HG02623 (cell line): ENCODE data around the gene SORCS2.
"Not testable (repeated sequence)": the region's sequence is repeated elsewhere in the genome, so short reads cannot be mapped to it uniquely, and the experiment has no call there.

Experiments
- ATAC-seq: cut with Tn5 transposase; IDR thresholded peaks from one replicate; pipeline ENCODE4 v1.9.1; 2021; ENCODE audit warnings: moderate library complexity; ENCODE audit not compliant: unreplicated experiment

The SORCS2 gene

DNA sequence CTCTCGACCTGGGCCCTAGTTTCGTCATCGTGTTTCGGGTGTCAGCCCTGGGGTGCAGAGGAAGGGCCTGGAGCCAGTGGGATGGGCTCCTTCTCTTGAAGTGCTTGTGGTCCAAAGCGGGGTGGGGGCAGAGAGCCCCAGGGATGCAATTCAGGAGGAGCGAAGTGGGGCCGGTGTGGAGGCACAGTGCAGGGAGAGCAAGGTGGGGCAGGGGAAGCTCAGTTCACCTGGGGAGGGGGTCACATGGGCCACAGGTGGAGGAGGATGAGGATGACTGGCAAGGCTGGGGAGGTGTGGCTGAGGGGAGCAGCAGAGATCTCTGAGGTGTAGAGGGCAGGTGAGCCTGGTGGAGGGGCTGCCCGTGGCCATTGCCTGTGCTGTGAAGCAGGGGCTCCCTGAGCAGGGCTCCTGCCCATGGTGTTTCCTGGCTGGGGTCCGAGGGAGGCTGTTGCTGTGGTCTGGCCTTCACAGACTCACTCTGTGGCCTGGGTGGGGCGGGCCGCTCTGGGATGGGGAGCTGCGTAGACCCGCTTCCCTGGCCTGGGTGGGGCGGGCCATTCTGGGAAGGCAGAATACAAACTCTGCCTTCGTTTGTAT, 6.9 kb downstream of the SORCS2 start:
- no peak for ATAC-seq

DNA sequence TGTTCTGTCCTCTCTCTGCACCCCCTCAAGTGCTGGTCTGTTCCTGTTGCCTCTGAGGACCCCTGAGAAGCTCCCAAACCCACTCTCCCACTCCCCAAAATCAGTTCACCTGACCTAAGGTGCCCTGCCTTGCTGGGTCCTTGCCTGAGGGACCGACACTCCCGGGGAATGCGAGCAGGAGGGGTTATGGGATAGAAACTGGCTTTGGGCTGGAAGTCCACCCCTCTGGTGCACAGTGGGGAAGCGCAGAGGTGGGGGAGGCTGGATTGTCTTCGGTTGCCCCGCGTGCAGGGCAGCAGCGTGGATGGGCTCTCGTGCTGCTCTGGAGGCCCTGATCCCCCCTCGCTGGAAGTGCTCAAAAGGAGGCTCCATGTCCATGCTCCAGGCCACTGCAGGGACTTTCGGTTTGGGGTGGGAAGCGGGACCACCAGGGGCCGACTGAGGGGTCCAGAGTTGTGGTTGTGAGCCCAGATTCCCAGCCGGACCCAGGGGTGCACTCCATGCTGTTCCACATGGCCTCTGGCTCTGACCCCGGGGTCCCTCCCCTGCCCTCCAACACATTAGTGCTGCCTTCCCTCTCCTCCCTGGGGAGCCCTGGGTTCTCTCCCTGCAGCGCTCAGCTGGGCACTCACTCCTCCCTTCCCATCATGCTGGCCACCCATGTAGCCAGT, 7.6 kb downstream of the SORCS2 start:
- ATAC-seq, result no peak

DNA sequence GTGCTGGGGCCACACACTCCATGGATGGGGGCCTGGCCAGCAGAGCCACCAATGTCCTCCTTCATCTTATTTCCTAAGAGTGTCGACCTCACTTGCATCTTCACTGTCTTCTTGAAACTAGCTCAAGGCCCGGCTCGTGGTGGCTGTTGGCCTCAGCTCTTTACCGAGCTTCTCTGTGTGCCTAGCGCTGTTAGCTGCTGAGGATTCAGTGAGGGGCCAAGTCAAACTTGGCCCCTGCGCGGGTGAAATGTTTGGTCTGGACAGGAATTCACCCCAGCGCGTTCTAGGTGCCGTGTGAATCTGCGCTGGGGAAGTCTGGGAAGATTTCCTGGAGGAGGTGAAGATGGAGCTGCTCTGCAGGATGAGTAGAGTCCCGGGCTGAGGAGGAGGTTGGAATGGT, 8.5 kb downstream of the SORCS2 start:
- ATAC-seq, result no peak

DNA sequence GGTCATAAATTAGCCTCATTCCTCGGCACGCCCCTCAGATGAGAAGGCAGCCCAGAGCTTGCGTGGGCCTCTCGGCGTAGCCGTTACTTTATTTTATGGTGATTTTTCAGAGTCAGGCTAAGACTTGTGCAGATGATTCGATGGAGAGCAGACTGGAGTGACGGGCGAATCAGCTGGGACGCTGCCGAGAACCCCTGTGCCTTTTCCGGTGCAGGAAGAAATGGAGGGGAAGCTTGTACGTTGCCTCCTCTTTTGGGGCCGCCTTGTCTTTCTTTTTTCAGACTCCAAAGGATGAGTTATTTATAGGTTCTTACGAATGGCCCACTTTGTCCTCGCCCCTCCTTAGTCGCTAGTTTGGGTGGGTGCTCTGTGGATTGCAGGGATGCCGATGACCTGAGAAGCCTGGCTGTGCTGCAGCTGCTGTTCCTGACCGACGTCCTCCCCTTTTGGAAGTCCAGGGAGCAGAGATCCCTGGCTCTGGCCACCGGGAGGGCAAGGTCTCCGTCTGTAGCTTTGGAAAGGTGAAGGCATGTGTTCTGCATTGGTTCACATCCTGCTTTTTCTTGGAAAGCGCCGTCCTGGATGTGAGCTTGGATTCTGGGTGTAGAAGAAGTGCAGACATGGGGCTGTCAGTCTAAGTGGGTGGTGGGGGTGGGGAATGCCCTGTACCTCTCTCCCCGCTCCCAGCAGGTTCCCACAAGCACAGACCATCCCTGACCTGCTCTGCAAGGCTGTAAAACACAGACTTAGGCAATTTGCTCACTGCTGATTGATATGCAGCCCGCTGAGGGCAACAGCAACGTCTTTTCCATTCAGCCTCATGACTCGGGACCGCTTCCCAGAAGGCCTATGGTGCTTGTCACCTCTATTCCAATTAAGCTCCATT, 9.3 kb downstream of the SORCS2 start:
- ATAC-seq, result no peak

DNA sequence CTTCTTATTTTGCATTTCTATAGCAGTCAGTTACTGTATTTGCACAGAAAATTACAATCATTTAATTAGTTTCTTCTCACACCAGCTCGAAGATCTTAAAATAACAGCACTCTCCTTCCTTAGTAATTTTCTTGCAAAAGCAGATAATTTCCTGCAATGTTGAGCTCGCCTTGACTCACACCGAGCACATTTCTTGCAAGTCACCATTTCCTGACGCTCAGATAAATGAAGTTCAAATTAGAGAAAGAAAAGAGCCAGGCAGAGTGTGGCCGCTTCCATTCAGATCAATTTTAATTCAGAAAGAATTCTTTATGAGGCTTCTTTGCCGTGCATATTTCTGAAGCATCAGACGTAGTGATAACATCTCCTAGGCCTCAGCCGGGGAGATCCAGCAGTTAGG, 10.1 kb downstream of the SORCS2 start:
- ATAC-seq, result no peak

DNA sequence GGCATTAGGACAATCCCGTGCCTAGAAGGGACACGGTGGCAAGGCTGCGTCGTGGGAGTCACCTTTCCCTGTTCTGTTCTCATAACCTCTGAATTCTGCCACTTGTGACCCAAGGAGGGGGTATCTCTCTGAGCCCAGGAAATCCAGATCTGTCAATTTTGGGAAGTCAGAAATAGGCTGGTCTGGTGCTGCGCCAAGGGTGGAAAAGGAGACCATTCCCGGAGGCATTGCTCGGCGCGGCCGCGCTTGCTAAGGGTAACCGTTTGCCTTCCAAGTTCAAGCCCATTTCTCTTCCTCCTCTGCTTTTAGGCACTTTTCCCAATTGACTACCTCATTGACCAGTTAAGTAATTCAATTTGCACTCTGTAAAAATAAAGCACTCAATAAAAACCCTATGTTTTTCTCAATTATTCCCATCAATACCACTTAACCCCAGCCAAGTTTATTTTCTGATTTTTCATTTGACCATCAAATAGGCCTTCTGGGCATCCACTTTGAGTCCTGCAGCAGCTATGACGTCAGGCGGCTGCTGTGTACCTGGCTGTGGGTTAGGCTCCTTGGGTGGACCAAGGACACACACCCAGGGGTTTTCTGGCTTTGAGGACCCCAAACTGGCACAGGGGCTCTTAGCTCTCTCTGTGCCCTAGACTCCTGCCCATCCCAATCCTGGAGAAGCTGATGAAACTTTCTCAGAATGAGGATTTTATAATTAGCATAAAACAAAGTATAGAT, 12.5 kb downstream of the SORCS2 start:
- no peak for ATAC-seq

DNA sequence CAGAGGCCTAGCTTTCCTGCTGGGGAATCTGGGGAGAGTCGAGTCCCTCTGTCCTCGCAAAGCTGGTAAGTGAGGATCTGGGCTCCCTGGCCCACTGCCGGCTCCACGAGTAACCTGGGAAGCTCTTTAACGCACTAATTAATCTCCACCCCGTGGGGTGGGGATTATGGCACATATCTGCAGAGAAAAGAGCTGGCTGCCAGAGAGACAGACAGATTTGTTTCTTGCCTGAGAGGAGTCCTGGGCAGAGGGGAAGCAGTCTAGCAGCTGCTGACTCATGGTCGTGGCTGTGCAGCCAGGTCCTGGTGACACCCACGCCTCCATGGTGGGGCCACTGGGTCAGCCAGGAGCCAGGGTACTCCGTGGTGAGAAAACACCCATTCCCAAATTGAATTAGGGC, 14.0 kb downstream of the SORCS2 start:
- no peak for ATAC-seq

DNA sequence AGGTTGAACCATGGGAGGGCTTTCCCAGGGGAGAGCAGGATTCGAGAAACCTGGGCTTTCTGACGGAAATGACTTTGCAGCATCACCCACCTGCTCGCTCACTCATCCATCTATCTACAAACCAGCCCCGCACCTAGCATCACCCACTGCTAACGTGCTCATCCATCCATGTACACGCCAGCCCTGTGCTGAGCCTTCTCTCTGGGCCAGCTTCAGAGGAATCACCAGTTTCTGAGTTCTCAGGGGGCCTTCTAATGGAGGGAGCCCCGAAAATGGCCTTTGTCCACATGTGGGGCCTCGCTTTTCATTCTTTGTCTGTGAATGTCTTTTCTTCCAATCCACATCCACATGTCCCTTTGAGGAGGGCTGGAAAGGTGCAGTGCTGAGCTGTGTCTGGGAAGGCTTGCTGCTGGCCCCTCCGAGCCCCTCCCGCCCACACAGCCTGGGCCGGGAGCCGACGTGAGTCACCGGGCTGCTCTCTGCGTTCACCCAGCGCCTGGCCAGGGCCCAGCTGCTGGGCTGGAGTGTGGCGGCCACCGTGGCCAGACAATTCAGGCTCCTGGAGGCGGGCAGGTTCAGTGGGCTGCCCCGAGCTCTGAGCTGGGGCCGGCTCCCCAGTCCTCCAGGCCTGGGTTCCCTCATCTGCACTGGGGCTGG, 14.7 kb downstream of the SORCS2 start:
- ATAC-seq, result no peak

DNA sequence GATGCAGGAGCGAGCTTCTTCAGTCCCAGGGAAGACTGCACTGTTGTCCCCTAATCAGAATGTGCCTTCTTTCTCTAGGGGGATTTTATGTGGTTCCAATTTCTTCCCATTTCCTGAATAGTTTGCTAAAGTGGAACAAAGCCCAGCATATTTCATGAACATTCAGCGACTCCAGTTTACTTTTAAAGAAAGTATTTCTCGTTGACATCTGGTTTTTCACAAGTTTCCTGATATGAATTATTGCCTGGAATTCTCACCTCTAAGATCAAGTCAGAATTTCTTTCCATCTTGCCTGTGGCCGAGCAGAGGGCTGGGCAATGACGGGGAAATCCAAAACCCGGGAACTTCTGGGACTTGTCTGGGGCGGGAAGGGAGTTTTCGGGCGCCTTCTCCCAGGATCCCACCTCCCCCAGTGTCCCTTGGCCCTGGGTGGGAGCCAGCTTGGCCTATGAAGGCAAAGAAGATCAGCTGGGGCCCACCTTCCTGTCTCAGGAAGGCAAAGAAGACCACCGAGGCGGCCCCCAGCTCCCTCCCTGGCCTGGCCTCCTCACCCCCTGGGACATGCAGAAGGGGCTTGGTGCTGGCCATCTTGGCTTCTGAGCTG, 15.4 kb downstream of the SORCS2 start:
- ATAC-seq, result no peak

DNA sequence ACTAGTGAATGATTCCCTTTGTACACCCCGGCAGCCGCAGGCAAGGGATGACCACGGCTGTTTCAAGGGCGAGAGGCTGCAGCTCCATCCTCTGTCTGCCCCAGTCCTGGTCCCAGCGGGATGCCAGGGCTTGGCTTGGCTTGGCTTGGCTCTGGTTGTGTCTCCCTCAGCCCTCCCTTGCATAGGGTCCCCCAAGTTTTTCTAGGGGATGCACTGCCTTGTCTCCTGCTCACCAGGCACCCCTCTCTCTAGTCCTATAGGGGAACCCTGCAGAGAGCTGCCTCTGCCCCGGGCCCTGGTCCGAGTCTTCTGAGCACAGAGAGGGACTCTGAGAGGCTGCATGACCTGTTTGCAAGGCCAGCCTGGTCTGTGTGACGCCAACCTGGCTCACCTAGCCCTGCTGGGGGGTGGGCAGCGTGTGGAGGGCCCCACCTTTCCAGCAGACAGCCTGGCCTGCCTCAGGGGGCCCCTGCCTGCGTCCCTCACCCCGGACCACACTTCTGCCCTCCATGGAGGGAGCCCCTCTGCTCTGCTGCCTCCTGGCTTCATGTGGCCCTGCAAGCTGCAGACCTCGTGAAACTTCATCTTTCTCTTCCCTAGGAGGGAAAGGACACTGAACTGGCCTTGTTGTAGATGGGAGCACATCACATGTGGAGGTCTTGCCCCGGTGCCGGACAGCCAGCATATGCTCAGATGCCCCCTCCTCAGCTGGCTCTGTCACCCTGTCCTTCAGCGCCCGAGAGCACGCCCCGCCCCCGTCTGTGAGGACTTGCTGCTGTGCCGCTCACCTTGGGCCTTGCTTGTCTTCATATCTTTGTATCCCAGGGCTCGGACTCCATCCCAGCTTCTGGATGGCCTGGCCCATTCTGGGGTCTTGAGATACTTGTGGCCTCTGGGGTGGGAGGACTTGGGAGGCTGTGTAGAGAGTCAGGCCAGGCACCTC, 16.4 kb downstream of the SORCS2 start:
- no peak for ATAC-seq

DNA sequence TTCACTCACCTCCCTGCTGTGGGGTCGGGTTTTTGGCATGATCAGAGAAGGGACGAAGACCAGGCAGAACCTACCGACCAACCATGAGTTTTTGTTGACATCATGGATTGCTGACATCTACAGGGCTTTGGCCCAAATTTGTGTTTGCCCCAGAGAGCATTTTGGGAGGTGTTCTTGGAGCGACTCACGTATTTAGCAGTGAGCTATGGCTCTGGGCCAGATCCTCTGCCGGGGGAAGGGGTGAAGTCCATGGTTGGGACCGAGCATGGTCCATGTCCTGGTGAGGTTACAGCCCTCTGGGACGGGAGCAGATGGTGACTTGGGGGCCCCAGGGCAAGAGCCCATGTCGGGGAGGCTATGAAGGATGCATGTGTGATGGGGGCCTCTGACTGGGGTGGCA, 17.4 kb downstream of the SORCS2 start:
- no peak for ATAC-seq

DNA sequence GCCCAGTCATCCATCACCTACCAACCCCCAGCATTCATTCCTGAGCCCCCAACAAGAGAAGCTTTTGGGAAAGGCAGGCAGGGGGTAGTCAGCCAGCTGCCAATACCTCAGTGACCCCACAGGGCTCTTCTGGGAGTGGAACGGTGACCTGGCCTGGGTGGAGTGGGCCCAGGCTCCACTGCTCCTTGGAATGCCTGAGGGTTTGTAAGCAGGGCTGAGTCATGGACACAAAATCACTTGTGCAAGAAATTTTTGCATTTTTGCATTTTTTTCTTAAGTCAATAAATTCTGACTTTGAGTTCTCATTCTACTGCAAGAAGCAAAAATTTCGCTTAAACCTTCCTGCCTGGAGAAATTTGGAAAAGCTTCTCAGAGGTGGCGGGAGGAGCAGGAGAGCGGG, 18.5 kb downstream of the SORCS2 start:
- no peak for ATAC-seq

DNA sequence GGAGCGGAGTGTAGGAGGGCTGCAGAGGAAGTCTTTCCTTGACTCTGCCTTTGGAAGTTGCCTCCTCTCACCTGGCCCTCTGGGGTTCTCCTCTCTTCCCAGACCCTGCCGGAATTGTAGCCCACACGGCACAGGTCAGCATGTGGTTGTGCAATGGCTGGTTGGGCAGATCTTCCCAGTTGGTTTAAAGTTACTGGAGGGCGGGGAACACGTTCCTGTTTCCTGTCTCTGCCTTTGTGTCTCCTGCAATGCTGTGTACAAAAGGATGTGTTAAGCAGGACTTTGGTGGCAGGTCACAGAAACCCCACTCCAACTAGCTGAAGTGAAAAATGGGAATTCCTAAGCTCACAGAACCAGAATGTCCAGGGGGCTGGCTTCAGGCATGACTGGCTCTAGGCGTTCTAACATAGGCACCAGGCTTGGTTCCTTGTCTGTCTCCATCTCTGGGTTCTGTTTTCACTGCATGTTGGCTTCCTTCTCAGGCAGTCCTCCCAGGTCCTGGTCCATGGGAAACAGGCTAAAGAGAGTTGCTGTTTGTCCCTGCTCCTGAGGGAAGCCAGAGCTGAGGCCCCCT, 19.9 kb downstream of the SORCS2 start:
- no peak for ATAC-seq

DNA sequence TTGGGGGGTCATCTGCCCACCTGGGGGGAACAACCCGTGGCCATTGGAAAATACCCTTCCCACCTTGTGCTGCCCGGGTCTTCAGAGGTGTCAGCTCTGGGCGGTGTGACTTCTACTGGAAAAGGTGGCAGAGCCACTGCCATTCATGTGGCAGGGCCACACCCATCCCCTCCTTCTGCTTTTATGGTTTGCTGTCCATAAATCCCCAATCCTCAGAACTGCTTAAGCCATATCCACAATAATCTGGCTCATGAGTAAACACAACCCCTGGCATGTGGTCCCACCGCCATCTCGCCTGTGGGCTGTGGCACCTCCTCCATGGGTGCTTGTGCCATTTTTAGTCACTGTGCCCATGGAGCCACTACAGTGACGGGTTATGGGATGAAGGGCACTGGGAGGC, 20.6 kb downstream of the SORCS2 start:
- no peak for ATAC-seq

DNA sequence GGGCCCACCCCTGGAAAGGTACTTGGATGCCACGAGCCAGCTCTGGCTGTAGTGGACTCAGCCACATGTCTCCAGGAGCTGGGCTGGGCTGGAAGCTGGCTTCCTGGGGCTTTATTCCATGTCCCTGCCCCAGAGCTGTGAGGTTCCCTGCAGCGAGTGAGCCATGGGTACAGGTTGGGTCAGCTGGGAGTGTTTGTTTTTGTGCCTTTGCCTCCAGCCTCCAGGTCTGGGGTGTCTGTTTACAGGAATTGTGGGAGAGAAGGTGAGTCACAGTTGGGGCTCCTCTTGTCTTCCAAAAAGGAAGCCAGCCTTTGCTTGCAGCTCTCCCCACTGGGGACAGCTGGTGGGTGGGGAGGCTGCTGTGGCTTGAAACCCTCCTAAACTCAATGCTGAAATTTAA, 21.5 kb downstream of the SORCS2 start:
- ATAC-seq, result no peak

DNA sequence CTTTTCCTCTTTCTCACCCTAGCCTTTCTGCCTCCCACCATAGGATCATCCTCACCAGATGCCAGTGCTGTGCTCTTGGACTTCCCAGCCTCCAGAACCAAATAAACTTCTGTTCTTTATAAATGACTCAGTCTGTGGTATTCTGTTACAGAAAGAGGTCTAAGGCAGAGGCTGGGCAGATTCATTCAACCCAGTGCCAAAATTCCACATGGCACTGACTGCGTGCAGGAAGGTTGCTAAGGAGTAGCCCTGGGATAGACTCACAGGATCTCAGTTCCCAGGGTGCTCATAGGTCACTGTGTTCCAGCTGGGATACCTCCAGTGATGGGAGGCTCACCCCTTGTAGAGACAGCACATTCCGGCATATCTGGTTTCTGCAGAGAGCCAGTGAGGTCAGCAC, 22.0 kb downstream of the SORCS2 start:
- ATAC-seq, result no peak

DNA sequence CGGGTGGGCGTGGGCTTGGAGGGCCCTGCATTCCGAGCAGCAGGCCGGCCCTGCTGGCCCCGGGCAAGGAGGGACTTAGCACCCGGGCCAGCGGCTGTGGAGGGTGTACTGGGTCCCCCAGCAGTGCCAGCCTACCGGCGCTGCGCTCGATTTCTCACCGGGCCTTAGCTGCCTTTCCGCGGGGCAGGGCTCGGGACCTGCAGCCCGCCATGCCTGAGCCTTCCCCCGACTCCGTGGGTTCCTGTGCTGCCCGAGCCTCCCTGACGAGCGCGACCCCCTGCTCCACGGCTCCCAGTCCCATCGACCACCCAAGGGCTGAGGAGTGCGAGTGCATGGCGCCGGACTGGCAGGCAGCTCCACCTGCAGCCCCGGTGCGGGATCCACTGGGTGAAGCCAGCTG, 22.8 kb downstream of the SORCS2 start:
- not testable (repeated sequence) for ATAC-seq

DNA sequence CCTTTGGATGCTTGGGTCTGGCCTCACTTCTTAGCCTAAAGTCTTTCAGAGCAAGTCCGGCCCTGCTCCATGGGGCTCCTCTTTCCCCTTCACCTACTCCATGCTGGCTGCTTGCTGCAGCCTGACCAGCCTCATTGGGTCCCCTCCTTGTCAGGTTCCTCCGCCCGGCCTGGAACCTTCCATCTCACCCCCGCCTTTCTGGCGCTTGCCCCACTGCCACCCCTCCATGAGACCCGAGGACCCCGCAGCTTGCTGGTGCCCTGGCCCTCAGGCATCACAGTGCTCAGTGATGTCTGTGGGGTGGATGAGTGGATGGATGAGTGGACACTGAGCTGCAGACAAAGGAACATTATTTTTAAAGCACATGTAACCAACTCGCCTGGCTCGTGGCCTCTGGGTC, 24.7 kb downstream of the SORCS2 start:
- no peak for ATAC-seq
